HL-60 (cell line): ENCODE measurements around the gene ZMYND10.

Experiments
- GABPA ChIP-seq: IDR thresholded peaks from 2 replicates; pipeline ENCODE4 v1.6.1; 2012; ENCODE audit warnings: low read depth
- POLR2AphosphoS5 ChIP-seq: IDR thresholded peaks from 2 replicates; pipeline ENCODE4 v1.6.1; 2012; ENCODE audit warnings: low read depth
- REST ChIP-seq: IDR thresholded peaks from 2 replicates; pipeline ENCODE4 v1.6.1; 2012; ENCODE audit warnings: low read depth; ENCODE audit not compliant: insufficient replicate concordance
- SPI1 ChIP-seq: IDR thresholded peaks from 2 replicates; pipeline ENCODE4 v1.6.1; 2012; ENCODE audit warnings: low read depth, mild to moderate bottlenecking, borderline replicate concordance
- TF ChIP-seq, protein P1 (sequence below): IDR thresholded peaks from one replicate; pipeline ENCODE4 v1.5.1; 2011; ENCODE audit warnings: low read length, control low read depth, inconsistent platforms; ENCODE audit not compliant: insufficient read depth

DNA sequence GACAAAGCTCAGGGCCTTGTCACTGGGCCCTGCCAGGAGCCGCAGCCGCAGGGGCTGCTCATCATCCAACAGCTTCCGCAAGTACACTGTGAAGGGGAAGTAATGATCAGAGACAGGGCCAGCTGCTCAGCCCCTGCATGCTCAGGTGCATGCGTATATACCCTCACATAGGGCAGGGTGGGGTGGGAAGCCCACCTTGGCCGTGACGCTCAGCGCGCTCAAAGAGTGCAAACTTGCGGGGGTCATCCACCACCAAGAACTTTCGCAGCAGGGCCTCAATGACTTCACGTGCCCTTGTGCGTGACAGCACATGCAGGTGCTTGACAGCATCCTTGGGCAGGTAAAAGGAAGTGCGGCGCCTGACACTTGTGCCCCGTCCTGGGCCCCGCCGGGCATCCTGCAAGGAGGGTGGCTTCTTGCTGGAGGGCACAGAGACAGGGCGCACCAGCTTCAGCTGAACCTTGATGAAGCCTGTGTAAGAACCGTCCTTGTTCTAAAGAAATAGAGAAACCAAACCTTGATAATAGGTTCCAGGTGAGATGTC lies 14.1 kb downstream of the ZMYND10 start:
- TF ChIP-seq, protein P1, sequence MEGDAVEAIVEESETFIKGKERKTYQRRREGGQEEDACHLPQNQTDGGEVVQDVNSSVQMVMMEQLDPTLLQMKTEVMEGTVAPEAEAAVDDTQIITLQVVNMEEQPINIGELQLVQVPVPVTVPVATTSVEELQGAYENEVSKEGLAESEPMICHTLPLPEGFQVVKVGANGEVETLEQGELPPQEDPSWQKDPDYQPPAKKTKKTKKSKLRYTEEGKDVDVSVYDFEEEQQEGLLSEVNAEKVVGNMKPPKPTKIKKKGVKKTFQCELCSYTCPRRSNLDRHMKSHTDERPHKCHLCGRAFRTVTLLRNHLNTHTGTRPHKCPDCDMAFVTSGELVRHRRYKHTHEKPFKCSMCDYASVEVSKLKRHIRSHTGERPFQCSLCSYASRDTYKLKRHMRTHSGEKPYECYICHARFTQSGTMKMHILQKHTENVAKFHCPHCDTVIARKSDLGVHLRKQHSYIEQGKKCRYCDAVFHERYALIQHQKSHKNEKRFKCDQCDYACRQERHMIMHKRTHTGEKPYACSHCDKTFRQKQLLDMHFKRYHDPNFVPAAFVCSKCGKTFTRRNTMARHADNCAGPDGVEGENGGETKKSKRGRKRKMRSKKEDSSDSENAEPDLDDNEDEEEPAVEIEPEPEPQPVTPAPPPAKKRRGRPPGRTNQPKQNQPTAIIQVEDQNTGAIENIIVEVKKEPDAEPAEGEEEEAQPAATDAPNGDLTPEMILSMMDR, result no peak
- TF ChIP-seq SPI1 (no peak), REST (no peak), POLR2AphosphoS5 (no peak), GABPA (no peak)
